DND-41 (cell line): ENCODE measurements around the gene PTGR1.

Source experiments
- ATAC-seq: fragments of 200-7000 bp; cut with Tn5 transposase; 3 replicates; pipeline ENCODE4 v1.9.1; 2021; ENCODE audit warnings: low read depth; ENCODE audit not compliant: insufficient read depth
- DNase-seq: peaks from one replicate; pipeline ENCODE4 v3.0.0-alpha.2; 2020
- H2AFZ ChIP-seq: 2 replicates; pipeline ENCODE4 v1.6.0; 2012; ENCODE audit warnings: low read depth, low read length
- H3K27ac ChIP-seq: 2 replicates; pipeline ENCODE4 v1.5.1; 2012; ENCODE audit warnings: low read length, inconsistent platforms
- H3K27me3 ChIP-seq: fragments of 200-600 bp; sonication (generic); 2 replicates; pipeline ENCODE4 v1.6.0; 2012; ENCODE audit warnings: low read length, mild to moderate bottlenecking, inconsistent platforms; ENCODE audit not compliant: insufficient read depth, poor library complexity
- H3K36me3 ChIP-seq: 2 replicates; pipeline ENCODE4 v1.5.1; 2012; ENCODE audit warnings: low read length, inconsistent platforms; ENCODE audit not compliant: insufficient read depth
- H3K4me1 ChIP-seq: 2 replicates; pipeline ENCODE4 v1.5.1; 2012; ENCODE audit warnings: mild to moderate bottlenecking, low read length; ENCODE audit not compliant: insufficient read depth
- H3K4me2 ChIP-seq: 2 replicates; pipeline ENCODE4 v1.6.0; 2012; ENCODE audit warnings: mild to moderate bottlenecking, moderate library complexity, low read length, inconsistent platforms; ENCODE audit not compliant: insufficient read depth
- H3K4me3 ChIP-seq, 2 experiments: fragments of 200-600 bp in 1 of 2; shearing (Covaris generic) in 1 of 2; 2 replicates each; pipeline ENCODE4 v1.5.1; 2012 to 2016; ENCODE audit warnings: inconsistent platforms in 2 of 2, low read length in 2 of 2, mild to moderate bottlenecking in 2 of 2, low read depth in 1 of 2, moderate library complexity in 1 of 2
- H3K79me2 ChIP-seq: 2 replicates; pipeline ENCODE4 v1.6.0; 2012; ENCODE audit warnings: low read length, inconsistent platforms; ENCODE audit not compliant: insufficient read depth
- H3K9ac ChIP-seq: 2 replicates; pipeline ENCODE4 v1.6.0; 2012; ENCODE audit warnings: low read depth, mild to moderate bottlenecking, inconsistent platforms, low read length, moderate library complexity
- H3K9me3 ChIP-seq: 2 replicates; pipeline ENCODE4 v1.5.1; 2012; ENCODE audit warnings: low read length, moderate library complexity, mild to moderate bottlenecking, inconsistent platforms; ENCODE audit not compliant: insufficient read depth, severe bottlenecking
- H4K20me1 ChIP-seq: 2 replicates; pipeline ENCODE4 v1.6.0; 2012; ENCODE audit warnings: low read length; ENCODE audit not compliant: insufficient read depth
- CTCF ChIP-seq: IDR thresholded peaks from 2 replicates; pipeline ENCODE4 v1.5.1; 2012; ENCODE audit warnings: borderline replicate concordance, low read length, moderate library complexity, mild to moderate bottlenecking; ENCODE audit not compliant: poor library complexity, severe bottlenecking; ENCODE audit errors: extremely low read depth
- EZH2 ChIP-seq: IDR thresholded peaks from 3 replicates; pipeline ENCODE4 v1.6.1; 2012; ENCODE audit warnings: borderline replicate concordance, low read depth, mild to moderate bottlenecking, moderate library complexity, low read length, inconsistent platforms; ENCODE audit not compliant: severe bottlenecking

The PTGR1 gene

GRCh38 chr9:111529787-111530186 lies 69.7 kb downstream of the PTGR1 start:
- Histone ChIP-seq H4K20me1 (no peaks in the 10 kb centered on the region), H2AFZ (no peak overlapping the region), H3K27ac (no peak overlapping the region), H3K36me3 (no peaks in the 10 kb centered on the region), H3K9ac (no peak overlapping the region), H3K4me1 (no peaks in the 10 kb centered on the region), H3K9me3 (no peaks in the 10 kb centered on the region), H3K79me2 (no peaks in the 10 kb centered on the region), H3K4me3 (no peak overlapping the region), H3K4me2 (no peak overlapping the region), H3K27me3 (no peaks in the 10 kb centered on the region)
- no peak for DNase-seq
- TF ChIP-seq EZH2 (no peak), CTCF (no peak)
- no peak for ATAC-seq

- Histone ChIP-seq H3K27ac (no peak overlapping the region), H3K4me2 (no peak overlapping the region), H4K20me1 (no peaks in the 10 kb centered on the region), H3K36me3 (no peaks in the 10 kb centered on the region), H3K4me3 (no peak overlapping the region), H3K4me1 (no peaks in the 10 kb centered on the region), H3K79me2 (no peaks in the 10 kb centered on the region), H2AFZ (no peak overlapping the region), H3K9me3 (no peaks in the 10 kb centered on the region), H3K9ac (no peak overlapping the region), H3K27me3 (no peaks in the 10 kb centered on the region)
- ATAC-seq (no peak), DNase-seq (no peak)
- TF ChIP-seq EZH2 (no peak), CTCF (no peak)
These were observed 72.1 kb downstream of the PTGR1 start for GRCh38 chr9:111527347-111527746.

DNA sequence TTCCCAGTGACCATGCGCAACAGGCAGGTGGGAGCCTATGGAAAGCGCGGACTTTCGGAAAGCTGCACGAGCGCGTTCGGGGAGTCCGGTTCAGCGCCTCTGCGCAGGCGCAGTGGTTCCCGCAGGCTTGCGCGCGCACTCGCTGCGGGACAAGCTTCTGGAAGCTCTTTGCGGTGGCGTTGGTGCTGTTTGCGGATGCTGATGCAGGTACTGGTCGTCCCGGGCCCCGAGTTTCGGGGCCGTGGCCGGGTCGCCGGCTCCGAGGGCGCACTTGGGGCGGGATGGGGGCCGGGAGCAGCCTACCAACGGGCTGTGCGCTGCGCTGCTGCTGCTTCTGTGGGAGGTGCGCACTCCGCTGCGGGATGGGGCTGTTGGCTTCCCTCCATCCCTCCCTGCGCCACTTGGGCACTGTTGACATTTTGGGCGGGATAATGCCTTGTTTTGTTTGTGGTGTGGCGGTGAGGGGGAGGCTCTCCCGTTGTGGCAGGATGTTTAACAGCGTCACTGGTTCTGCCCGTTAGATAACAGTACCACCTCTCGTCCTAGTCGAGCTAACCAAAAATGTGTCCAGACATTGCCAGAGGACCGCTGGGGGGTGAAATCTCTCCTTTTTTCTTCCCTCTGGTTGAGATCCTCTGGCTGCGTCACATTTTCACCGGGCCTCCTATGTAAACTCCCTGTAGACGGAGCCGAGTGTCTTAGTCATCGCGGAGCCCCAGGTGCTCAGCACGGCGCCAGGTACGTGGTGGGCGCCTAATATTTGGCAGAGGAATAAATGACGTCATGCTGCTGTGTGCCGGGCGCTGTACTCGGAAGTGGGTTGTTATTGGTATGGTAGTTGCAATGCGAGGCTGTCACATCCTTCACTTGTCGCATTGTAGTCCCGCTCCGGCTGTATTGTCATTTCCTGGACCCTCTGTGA lies 74.1 kb downstream of the PTGR1 start, which contains the start of gene ZNF483:
Gene ZNF483, plus strand, starts transcription at position 124 of the 922 bp plus-strand sequence. CDS start 2,217 bp downstream, outside the sequence.
- no peaks in the 10 kb centered on the region for H3K4me1 ChIP-seq
- no peak within 1 kb of the TSS for H3K4me3 ChIP-seq
- no peak within 1 kb of the TSS for H3K4me2 ChIP-seq
- H3K9me3 ChIP-seq, result no peaks in the 10 kb centered on the region
- no peaks in the 10 kb centered on the region for H4K20me1 ChIP-seq
- no peaks in the 10 kb centered on the region for H3K27me3 ChIP-seq
- no peak within 1 kb of the TSS for H2AFZ ChIP-seq
- no peaks in the 10 kb centered on the region for H3K79me2 ChIP-seq
- H3K36me3 ChIP-seq, result no peaks in the 10 kb centered on the region
- H3K27ac ChIP-seq, result no peak within 1 kb of the TSS
- H3K9ac ChIP-seq, result no peak within 1 kb of the TSS
- no peak for ATAC-seq
- TF ChIP-seq EZH2, result no peak
- TF ChIP-seq CTCF, result no peak
- no peak for DNase-seq
